Measurements from ENCODE around the gene ARFGAP2. TPM values are rescaled to one million over a fixed set of nuclear protein-coding genes. Genes with fewer than 3 reads are reported as not detected.

ARFGAP2 gene
- total RNA-seq = 76.3 and 88.0 TPM in 2 replicates

DNA sequence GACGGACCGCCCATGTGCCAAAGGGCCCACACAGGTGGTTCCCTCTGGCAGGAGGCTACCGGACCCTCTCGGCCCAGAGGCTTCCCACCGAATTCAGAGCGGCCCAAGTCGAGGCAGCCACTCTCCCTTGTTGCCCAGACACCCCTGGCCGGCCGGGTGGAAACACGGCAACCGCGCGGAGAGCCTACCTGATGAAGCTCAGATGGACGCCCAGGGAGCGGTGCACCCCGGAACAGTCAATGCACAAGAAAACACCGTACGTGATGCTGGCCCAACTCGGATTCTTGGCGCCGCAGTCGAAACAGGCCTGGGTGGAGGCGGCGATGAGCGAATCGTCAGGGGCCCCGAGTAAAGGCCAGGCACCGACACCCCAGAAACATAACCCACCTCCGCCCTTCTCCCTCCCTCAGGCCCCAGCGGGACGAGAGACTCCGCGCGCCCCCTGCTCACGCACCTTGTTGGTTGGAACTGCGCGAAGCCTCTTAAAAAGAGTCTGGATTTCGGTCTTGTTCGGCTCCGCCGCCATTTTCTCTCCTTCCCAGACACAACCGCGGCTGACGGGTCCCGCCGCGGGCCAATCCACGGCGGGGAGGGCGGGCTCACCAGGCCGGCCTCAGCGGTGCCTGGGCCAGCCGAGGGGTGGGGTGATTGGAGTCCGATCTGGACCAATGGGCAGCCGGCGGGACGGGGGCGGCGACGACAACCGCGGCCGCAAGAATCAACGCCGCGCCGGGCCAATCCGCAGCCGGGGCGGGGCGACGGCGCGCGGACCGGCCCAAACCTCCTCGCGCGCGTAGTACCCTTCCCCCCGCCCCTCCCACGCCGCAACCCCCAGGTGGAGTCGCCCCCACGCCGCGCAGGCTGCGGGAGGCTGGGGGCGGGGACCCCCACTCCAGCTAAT lies at the start of gene ARFGAP2:
TSS of gene ARFGAP2 (minus strand) at position 552 of the 901 bp plus-strand sequence. CDS start at position 526, 26 bp downstream.

DNA sequence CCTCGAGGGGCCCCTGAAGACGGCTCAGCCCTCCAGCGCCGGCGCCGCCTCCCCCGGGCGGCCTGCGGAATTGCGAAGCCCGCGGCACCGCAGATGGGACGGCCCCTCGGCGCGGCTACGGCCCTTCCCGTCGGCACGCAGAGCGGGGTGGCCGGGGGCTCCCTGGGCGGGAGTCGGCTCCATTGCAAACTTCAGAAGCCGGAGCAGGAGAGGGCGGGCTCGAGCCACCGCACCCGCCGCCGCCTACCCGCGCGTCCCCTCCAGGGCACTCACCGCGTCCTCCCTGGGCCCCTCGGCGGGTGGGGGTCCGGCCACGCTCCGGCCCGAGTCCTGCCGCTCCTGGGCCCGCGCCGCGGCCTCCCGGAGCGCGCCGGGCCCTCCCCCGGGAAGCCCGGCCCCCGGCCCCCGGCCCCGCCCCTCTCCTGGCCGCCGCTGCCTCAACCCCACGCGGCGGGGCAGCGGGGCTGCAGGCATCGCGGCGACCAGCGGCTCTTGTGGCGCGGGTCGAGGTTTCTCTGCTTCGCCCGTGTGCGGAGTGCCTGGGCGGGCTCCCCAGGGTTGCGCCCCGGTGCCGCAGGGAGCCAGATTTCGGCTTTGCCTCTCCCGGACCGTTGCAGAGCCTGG lies 9.5 kb upstream of the ARFGAP2 start, which contains the start of gene PACSIN3:
TSS of gene PACSIN3 (minus strand) at position 359 of the 624 bp plus-strand sequence. CDS start 3,707 bp downstream, outside the sequence.

Other genes starting within 250 kb of the ARFGAP2 start
- 29.7 and 56.7 TPM in 2 replicates for gene CSTPP1, start 240.1 kb downstream of the ARFGAP2 start, total RNA-seq
- 30.0 and 42.7 TPM in 2 replicates for gene PACSIN3, start 9.6 kb upstream of the ARFGAP2 start, total RNA-seq
- 21.3 and 43.2 TPM in 2 replicates for gene DDB2, start 38.1 kb upstream of the ARFGAP2 start, total RNA-seq
- 38.3 and 56.3 TPM in 2 replicates for gene ACP2, start 71.9 kb upstream of the ARFGAP2 start, total RNA-seq
- gene NR1H3, start 81.1 kb upstream of the ARFGAP2 start, total RNA-seq = 8.8 and 15.7 TPM in 2 replicates
- 18.4 and 22.1 TPM in 2 replicates for gene MADD, start 93.3 kb upstream of the ARFGAP2 start, total RNA-seq
- not detected in 2 replicates for gene MYBPC3, start 175.8 kb upstream of the ARFGAP2 start, total RNA-seq
- not detected in 2 replicates for gene SPI1, start 201.7 kb upstream of the ARFGAP2 start, total RNA-seq
- 110 and 188 TPM in 2 replicates for gene SLC39A13, start 231.7 kb upstream of the ARFGAP2 start, total RNA-seq
- 85.3 and 192 TPM in 2 replicates for gene PSMC3, start 249.6 kb upstream of the ARFGAP2 start, total RNA-seq

Data from mesangial cell (primary cell).